ENCODE data around the gene NPAS3. TPM values are rescaled to one million over a fixed set of nuclear protein-coding genes. Genes with fewer than 3 reads are reported as not detected.

NPAS3 gene
- polyA plus RNA-seq (2011; rRNA removed) (not detected in 2 replicates), polyA plus RNA-seq (2017; fragmentation: RNase III; extraction: RNeasy Plus Mini Kit Qiagen cat#74134 plus additional on column Dnase treatment) (not detected in 3 replicates), polyA minus RNA-seq (2011; rRNA and poly(A)+ RNA removed) (not detected in 2 replicates)
- polyA plus RNA-seq (2012; cell fraction: cytosol; rRNA removed): not detected in 2 replicates
- not detected in 2 replicates for polyA plus RNA-seq (2012; cell fraction: nucleus; rRNA removed)

GRCh38 chr14:32938719-32939253 lies at the start of gene NPAS3:
TSS of gene NPAS3 (plus strand) at chr14:32938879.
- peak within 1 kb of the TSS; percentile 42 to 69; a peak in 4 of 6 replicates for H3K27ac ChIP-seq
- H3K4me3 ChIP-seq: peak within 1 kb of the TSS; percentile 70
- peak within 1 kb of the TSS; percentile 100 for H3K4me2 ChIP-seq
- DNase-seq (ENCODE audit: low read depth in 1 of 2, low spot score in 1 of 2): no peak
- no peaks in the 10 kb centered on the region for H3K9me3 ChIP-seq
- peak in 1 of 2 experiments; percentile 40; a peak in 1 of 6 replicates for ATAC-seq
- ChIA-PET POLR2A (interaction anchor here (0.6 kb wide), 1 partner anchor 75 kb away, joined by 3 read pairs; no protein-coding TSS in a partner anchor), CTCF (no interaction called here)
- TF ChIP-seq HOXB5 (CRISPR knock-in tag; IDR thresholded peaks at IDR 0.05) (no peak), ESRRA (IDR thresholded peaks at IDR 0.05; ENCODE audit: borderline replicate concordance, low read length) (no peak), KDM1A (IDR thresholded peaks at IDR 0.05; ENCODE audit: low read depth) (no peak), JUN (IDR thresholded peaks at IDR 0.05) (no peak), RAD21 (conservative IDR thresholded peaks at IDR 0.05 in 1 of 2, IDR thresholded peaks at IDR 0.05 in 1 of 2) (no peak), NPAS2 (CRISPR knock-in tag; IDR thresholded peaks at IDR 0.05; ENCODE audit: borderline replicate concordance) (no peak)
- TF ChIP-seq, protein P1, sequence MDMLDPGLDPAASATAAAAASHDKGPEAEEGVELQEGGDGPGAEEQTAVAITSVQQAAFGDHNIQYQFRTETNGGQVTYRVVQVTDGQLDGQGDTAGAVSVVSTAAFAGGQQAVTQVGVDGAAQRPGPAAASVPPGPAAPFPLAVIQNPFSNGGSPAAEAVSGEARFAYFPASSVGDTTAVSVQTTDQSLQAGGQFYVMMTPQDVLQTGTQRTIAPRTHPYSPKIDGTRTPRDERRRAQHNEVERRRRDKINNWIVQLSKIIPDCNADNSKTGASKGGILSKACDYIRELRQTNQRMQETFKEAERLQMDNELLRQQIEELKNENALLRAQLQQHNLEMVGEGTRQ (IDR thresholded peaks at IDR 0.05): no peak
- TF ChIP-seq, protein P2, sequence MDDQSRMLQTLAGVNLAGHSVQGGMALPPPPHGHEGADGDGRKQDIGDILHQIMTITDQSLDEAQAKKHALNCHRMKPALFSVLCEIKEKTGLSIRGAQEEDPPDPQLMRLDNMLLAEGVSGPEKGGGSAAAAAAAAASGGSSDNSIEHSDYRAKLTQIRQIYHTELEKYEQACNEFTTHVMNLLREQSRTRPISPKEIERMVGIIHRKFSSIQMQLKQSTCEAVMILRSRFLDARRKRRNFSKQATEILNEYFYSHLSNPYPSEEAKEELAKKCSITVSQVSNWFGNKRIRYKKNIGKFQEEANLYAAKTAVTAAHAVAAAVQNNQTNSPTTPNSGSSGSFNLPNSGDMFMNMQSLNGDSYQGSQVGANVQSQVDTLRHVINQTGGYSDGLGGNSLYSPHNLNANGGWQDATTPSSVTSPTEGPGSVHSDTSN (IDR thresholded peaks at IDR 0.05): no peak
- peaks cover 2% of the 10 kb centered on the region; the same call in 1 of the 3 replicates for H3K4me1 ChIP-seq
- no CpG with 5 or more reads among the region's 92 CpGs for WGBS (ENCODE audit: missing lambda C conversion rate)
- FAIRE-seq: no peak

DNA sequence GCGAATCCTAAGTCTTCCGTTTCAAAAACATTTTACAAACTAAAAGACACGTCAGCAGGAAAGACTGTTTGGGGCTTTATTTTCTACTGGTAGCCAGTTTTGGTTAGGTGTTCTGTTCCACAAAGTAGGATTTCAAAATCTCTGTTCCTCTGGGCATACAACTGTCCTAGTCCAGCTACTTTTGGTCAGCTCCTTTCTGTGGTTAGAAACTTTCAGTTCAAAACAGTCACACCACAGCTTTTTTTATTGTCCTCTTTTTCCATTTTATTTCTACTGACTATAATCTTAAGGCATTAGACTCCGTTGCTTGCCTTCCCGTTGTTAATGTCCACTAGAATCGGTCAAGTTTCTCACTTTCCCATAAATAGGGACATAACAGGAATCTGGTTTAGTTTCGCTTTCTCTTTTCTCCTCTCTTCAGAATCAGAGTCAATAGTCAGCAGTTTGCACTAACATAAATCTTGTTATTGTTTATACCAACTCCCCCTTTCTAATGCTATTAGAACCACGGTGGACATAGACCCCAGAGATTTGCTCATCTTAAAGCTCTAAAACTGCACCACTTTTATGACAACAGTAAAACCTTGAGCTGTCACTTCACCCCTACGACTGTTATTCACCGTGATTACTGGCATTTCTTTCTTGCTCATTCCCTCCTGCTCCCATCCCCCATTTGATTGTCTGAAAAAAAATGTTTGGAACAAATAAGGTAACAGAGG lies 41.5 kb upstream of the NPAS3 start:
- CTCF ChIA-PET: no interaction called here
- ATAC-seq (peak in 1 of 2 experiments; percentile 40; a peak in 3 of 6 replicates), DNase-seq (ENCODE audit: low read depth in 1 of 2, low spot score in 1 of 2) (no peak), FAIRE-seq (peak; percentile 13)
- TF ChIP-seq HOXB5 (CRISPR knock-in tag; IDR thresholded peaks at IDR 0.05) (no peak), MAFK (IDR thresholded peaks at IDR 0.05; ENCODE audit: partially characterized antibody) (peak; percentile 1)
- H3K4me2 ChIP-seq: peak overlapping the region; percentile 82
- POLR2A ChIA-PET: no interaction called here
- H3K9me3 ChIP-seq: no peaks in the 10 kb centered on the region
- H3K4me1 ChIP-seq: no peaks in the 10 kb centered on the region
- peak overlapping the region in 1 of 2 experiments; percentile 3; a peak in 1 of 6 replicates for H3K27ac ChIP-seq
- 15% methylated on average over 10 of the region's 10 CpGs for whole genome bisulfite sequencing (ENCODE audit: missing lambda C conversion rate)
- peak overlapping the region; percentile 49 for H3K4me3 ChIP-seq

DNA sequence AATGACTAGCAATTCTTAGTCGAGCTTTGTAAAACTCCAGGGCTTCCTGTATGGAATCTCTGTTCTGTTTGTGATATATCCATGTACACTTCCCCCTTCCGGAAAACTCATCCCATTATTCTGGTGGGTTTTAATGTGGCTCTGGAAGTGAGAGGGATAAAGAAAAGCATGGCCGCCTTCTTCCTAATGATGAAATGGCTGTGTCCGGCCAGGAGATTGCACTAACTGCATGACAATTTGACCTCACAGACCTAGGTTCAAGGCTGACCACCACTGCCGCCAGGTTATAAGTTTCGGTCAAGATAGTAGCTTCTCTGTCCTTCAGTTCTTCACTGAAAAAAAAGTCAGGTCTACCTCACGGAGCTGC lies 41.0 kb upstream of the NPAS3 start:
- DNase-seq (ENCODE audit: low read depth in 1 of 2, low spot score in 1 of 2) (no peak), ATAC-seq (peak in 1 of 2 experiments; percentile 35; a peak in 2 of 6 replicates), FAIRE-seq (no peak)
- Histone ChIP-seq H3K4me1 (no peaks in the 10 kb centered on the region), H3K9me3 (no peaks in the 10 kb centered on the region), H3K4me2 (peak overlapping the region; percentile 82), H3K27ac (peak overlapping the region in 1 of 2 experiments; percentile 3; a peak in 1 of 6 replicates), H3K4me3 (peak overlapping the region; percentile 49)
- ChIA-PET POLR2A (no interaction called here), CTCF (no interaction called here)
- 50% methylated on average over 7 of the region's 7 CpGs for WGBS (ENCODE audit: missing lambda C conversion rate)
- TF ChIP-seq NPAS2 (CRISPR knock-in tag; IDR thresholded peaks at IDR 0.05; ENCODE audit: borderline replicate concordance) (no peak), RARB (CRISPR knock-in tag; IDR thresholded peaks at IDR 0.05) (no peak), CEBPB (IDR thresholded peaks at IDR 0.05) (no peak), EHMT2 (IDR thresholded peaks at IDR 0.05; ENCODE audit: low read depth) (no peak), ZC3H11A (IDR thresholded peaks at IDR 0.05) (no peak), EHF (CRISPR knock-in tag; IDR thresholded peaks at IDR 0.05) (no peak), CTCF (IDR thresholded peaks at IDR 0.05) (no peak), E2F6 (IDR thresholded peaks at IDR 0.05; ENCODE audit: borderline replicate concordance, low read depth) (no peak), HEYL (CRISPR knock-in tag; IDR thresholded peaks at IDR 0.05) (no peak), FOSL2 (IDR thresholded peaks at IDR 0.05) (no peak), FOSL2 (CRISPR knock-in tag; IDR thresholded peaks at IDR 0.05) (no peak), HES2 (IDR thresholded peaks at IDR 0.05) (no peak)
- TF ChIP-seq, protein P1 (IDR thresholded peaks at IDR 0.05): no peak
- TF ChIP-seq, protein P3, sequence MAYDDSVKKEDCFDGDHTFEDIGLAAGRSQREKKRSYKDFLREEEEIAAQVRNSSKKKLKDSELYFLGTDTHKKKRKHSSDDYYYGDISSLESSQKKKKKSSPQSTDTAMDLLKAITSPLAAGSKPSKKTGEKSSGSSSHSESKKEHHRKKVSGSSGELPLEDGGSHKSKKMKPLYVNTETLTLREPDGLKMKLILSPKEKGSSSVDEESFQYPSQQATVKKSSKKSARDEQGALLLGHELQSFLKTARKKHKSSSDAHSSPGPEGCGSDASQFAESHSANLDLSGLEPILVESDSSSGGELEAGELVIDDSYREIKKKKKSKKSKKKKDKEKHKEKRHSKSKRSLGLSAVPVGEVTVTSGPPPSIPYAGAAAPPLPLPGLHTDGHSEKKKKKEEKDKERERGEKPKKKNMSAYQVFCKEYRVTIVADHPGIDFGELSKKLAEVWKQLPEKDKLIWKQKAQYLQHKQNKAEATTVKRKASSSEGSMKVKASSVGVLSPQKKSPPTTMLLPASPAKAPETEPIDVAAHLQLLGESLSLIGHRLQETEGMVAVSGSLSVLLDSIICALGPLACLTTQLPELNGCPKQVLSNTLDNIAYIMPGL (CRISPR knock-in tag; IDR thresholded peaks at IDR 0.05; ENCODE audit: borderline replicate concordance): no peak

All from A549 (cell line).